ENCODE results near the gene PLA1A.

Gene PLA1A

DNA sequence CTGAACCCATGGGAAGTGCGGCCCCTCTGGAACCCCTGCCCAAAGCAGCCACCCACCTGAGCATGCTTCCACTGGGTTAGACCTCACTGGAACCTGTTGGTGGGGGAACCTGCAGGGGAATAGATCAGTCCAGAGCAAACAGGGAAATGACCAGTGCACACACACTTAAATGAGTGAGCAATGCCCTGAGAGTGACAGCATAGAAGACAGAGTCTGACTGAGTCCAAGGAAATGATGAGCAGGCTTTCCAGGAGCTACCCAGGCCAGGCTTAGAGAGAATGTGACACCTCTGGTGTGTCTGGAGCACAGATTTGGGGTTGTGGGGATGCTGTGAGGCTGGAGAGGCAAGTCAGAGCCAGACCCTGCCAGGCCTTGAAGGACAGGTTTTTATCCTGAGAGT lies 28.5 kb downstream of the PLA1A start:
- no peak overlapping the region for H3K4me3 ChIP-seq (ENCODE audit: low read depth, low read length)
- TF ChIP-seq, protein P1, sequence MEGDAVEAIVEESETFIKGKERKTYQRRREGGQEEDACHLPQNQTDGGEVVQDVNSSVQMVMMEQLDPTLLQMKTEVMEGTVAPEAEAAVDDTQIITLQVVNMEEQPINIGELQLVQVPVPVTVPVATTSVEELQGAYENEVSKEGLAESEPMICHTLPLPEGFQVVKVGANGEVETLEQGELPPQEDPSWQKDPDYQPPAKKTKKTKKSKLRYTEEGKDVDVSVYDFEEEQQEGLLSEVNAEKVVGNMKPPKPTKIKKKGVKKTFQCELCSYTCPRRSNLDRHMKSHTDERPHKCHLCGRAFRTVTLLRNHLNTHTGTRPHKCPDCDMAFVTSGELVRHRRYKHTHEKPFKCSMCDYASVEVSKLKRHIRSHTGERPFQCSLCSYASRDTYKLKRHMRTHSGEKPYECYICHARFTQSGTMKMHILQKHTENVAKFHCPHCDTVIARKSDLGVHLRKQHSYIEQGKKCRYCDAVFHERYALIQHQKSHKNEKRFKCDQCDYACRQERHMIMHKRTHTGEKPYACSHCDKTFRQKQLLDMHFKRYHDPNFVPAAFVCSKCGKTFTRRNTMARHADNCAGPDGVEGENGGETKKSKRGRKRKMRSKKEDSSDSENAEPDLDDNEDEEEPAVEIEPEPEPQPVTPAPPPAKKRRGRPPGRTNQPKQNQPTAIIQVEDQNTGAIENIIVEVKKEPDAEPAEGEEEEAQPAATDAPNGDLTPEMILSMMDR (IDR thresholded peaks at IDR 0.05; ENCODE audit: low read depth, low read length) = no peak
- TF ChIP-seq MYC (IDR thresholded peaks at IDR 0.05; ENCODE audit: low read depth, low read length) (no peak), POLR2A (IDR thresholded peaks at IDR 0.05; ENCODE audit: extremely low read depth, insufficient read length) (no peak)
- TF ChIP-seq, protein P2, sequence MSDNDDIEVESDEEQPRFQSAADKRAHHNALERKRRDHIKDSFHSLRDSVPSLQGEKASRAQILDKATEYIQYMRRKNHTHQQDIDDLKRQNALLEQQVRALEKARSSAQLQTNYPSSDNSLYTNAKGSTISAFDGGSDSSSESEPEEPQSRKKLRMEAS (IDR thresholded peaks at IDR 0.05; ENCODE audit: low read depth, low read length) = no peak
- no peak for DNase-seq (ENCODE audit: low read depth)

DNA sequence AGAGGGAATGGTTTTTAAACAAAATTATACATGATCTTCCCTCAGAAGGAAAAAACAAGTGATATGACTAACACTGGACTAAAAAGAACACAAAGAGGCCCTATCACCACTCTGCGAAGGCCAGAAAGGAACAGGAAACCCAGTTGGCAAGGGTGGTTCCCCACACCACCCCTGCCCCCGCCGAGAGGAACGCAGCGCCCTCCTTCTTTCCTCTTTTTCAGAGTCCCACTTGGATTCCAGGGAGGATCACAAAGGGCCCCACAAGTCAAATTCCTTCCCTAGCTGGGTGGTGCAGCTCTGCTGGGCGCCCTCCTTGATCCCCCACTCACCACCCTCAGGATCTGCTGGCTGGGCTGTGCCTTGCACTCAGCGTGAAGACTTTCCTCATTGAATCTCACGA lies 29.8 kb downstream of the PLA1A start:
- peak; percentile 22 for DNase-seq (ENCODE audit: low read depth)
- H3K4me3 ChIP-seq (ENCODE audit: low read depth, low read length) = no peak overlapping the region
- TF ChIP-seq POLR2A (IDR thresholded peaks at IDR 0.05; ENCODE audit: extremely low read depth, insufficient read length) (no peak), MYC (IDR thresholded peaks at IDR 0.05; ENCODE audit: low read depth, low read length) (no peak)
- TF ChIP-seq, protein P2 (IDR thresholded peaks at IDR 0.05; ENCODE audit: low read depth, low read length) = no peak
- TF ChIP-seq, protein P1 (IDR thresholded peaks at IDR 0.05; ENCODE audit: low read depth, low read length) = no peak

DNA sequence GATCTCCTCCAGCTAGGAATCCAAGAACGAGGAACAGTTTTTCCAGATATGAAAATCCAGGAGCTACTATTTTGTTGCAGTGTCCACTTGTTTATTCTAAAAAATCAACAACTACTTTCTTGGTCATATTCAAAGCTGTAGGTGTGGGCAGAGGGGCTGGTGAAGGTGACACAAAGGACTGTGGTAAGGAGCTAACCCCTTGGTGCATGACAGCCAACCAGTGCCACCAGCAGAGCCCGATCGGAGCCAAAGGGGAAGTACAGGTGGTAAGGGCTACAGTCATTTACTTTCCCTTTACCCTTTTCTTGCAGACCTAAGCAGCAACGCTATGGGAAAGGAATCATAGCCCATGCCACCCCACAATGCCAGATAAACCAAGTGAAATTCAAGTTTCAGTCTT lies 30.7 kb downstream of the PLA1A start:
- H3K4me3 ChIP-seq (ENCODE audit: low read depth, low read length) = no peak overlapping the region
- no peak for DNase-seq (ENCODE audit: low read depth)
- TF ChIP-seq, protein P2 (IDR thresholded peaks at IDR 0.05; ENCODE audit: low read depth, low read length) = no peak
- TF ChIP-seq POLR2A (IDR thresholded peaks at IDR 0.05; ENCODE audit: extremely low read depth, insufficient read length) = no peak
- no peak for TF ChIP-seq MYC (IDR thresholded peaks at IDR 0.05; ENCODE audit: low read depth, low read length)

DNA sequence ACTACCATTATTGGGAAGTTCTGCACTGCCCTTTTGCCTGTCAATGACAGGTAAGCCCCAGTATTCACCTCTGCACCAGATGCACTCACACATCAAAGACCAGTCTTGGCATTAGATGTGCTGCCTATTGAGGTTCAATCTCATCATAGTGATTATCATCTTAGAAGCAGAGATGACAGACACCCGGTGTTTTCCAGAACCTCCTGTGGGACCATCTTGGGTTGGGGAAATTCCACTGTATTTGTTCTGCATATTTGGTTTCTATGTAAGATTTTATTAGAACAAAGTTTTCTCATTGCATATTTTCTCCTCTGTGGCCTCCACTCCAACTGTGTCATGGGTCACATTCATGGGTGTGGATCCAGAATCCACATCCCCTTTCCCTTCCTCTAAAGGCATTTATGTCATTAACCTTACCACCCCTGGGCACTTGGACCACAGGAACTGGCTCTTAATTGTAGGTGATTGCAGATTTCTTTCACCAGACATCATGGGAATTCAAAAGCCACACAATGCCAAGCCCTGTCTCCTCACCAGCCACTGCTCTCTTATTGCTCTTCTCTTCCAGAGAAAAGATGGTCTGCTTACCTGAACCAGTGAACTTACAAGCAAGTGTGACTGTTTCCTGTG lies 31.2 kb downstream of the PLA1A start:
- no peak for TF ChIP-seq MYC (IDR thresholded peaks at IDR 0.05; ENCODE audit: low read depth, low read length)
- TF ChIP-seq POLR2A (IDR thresholded peaks at IDR 0.05; ENCODE audit: extremely low read depth, insufficient read length) = no peak
- TF ChIP-seq, protein P2 (IDR thresholded peaks at IDR 0.05; ENCODE audit: low read depth, low read length) = no peak
- TF ChIP-seq, protein P1 (IDR thresholded peaks at IDR 0.05; ENCODE audit: low read depth, low read length) = no peak
- no peak for DNase-seq (ENCODE audit: low read depth)
- no peak overlapping the region for H3K4me3 ChIP-seq (ENCODE audit: low read depth, low read length)

DNA sequence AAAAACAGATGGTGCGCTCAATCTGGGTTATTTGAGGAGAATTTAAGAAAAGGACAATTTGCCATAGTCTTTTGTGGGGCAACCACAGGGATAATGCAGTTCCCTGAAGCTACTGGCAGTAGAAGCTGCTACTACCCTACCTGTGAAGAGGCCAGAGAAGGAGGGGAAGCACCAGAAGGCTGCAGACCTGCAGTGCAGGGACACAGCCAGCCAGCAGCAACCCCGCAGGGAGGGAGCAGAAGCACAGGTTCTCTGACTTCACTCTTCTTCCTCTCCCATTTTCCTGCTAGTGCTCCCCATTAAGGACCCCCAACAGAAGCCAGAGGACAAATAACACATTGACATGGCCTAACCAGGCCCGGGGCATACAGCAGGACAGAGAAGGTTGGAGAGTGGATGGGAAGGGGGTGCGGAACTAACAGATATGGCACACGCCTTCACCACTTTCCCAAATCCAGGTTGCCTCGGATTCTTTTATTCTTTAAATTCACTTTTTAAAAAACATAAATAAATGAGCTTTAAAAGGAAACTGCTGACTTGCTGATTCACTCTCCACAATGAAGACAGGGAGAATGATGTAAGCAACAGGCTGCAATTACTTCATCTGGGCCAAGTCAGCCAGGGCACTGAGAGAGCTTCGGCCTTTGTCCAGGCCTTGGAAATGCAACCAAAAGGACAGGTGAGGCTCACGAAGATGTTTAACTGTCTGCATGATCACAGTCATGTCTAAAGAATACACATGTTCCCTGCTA lies 32.6 kb downstream of the PLA1A start:
- TF ChIP-seq, protein P1 (IDR thresholded peaks at IDR 0.05; ENCODE audit: low read depth, low read length) = no peak
- DNase-seq (ENCODE audit: low read depth) = peak; percentile 42
- H3K4me3 ChIP-seq (ENCODE audit: low read depth, low read length) = no peak overlapping the region

DNA sequence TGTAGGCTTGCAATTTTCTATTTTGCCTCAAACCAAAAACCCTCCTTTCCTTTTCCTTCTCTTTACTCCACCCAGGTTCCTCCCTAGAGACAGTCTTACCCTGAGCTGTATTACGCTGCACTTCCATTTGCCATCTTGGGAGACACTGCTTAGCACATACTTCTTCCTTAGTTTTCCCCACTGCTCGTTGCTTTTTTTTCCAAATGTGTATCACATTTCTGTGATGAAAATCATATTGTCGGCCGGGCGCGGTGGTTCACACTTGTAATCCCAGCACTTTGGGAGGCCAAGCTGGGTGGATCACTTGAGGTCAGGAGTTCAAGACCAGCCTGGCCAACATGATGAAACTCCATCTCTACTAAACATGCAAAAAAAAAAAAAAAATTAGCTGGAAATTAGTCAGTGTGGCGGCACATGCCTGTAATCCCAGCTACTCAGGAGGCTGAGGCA lies 33.2 kb downstream of the PLA1A start:
- no peak for DNase-seq (ENCODE audit: low read depth)
- no peak for TF ChIP-seq MYC (IDR thresholded peaks at IDR 0.05; ENCODE audit: low read depth, low read length)
- TF ChIP-seq, protein P2 (IDR thresholded peaks at IDR 0.05; ENCODE audit: low read depth, low read length) = no peak
- H3K4me3 ChIP-seq (ENCODE audit: low read depth, low read length) = no peak overlapping the region
